ENCODE measurements around the gene LCE3C. TPM values are rescaled to one million over a fixed set of nuclear protein-coding genes. Genes with fewer than 3 reads are reported as not detected.

Gene LCE3C
- total RNA-seq, 4 donors from 2014 or later, result not detected

DNA sequence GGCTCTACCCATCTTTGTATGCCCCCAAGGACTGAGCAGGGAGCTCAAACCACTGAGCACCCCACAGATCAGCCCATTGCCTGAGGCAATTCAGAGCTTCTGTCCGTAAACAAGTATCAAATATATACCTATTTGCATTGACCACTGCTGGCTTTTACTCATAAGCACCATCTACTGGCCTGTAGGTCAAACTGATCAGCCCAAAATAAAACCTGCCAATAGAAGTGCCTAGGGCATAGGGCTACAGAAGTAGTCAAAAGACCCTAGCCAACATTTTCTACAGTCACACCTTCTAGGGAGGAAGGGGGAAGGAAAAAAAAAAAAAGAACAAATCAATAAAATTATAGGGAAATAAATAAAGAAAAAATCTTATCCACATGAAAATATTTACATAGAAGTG is 14.4 kb upstream of the LCE3C start:
- TF ChIP-seq, protein P1, sequence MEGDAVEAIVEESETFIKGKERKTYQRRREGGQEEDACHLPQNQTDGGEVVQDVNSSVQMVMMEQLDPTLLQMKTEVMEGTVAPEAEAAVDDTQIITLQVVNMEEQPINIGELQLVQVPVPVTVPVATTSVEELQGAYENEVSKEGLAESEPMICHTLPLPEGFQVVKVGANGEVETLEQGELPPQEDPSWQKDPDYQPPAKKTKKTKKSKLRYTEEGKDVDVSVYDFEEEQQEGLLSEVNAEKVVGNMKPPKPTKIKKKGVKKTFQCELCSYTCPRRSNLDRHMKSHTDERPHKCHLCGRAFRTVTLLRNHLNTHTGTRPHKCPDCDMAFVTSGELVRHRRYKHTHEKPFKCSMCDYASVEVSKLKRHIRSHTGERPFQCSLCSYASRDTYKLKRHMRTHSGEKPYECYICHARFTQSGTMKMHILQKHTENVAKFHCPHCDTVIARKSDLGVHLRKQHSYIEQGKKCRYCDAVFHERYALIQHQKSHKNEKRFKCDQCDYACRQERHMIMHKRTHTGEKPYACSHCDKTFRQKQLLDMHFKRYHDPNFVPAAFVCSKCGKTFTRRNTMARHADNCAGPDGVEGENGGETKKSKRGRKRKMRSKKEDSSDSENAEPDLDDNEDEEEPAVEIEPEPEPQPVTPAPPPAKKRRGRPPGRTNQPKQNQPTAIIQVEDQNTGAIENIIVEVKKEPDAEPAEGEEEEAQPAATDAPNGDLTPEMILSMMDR (IDR thresholded peaks at IDR 0.05; ENCODE audit: low read depth), result no peak

DNA sequence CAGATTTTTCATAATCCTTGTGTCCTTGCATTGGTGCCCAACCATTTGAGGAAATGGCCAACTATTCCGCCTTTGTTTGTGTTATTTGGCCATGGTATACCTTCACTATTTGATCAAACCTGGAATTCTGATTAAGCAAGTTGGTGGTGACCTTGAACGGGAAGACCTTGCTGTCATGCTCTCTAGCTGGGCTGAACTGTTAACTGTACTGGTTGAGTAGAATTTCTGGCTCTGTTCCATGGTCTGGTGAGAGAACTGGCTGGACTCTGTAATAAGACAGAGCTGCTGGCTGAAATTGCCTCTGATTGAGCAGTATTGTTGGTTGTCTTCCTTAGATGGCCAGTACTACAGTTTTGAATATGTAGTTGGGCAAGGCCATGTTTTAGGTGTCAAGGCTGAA is 3.0 kb upstream of the LCE3C start:
- TF ChIP-seq, protein P1 (IDR thresholded peaks at IDR 0.05; ENCODE audit: low read depth), result no peak

DNA sequence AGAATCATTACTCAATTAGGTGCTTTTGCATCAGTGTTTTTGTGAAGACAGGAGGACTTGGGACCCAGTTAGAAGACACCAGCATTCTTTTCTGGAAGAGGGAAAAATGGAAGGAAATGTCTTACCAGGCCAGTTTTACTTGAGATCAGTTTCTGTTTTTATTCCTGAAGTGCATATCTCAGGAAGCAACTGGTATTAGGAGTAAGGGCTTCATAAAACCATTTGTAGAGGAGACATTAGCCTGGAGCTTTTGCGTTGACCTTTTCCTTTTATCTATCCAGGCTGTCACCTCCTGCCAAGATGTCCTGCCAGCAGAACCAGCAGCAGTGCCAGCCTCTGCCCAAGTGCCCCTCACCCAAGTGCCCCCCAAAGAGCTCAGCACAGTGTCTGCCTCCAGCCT is 13.5 kb downstream of the LCE3C start, which contains the start of gene LCE3B:
Gene LCE3B (plus strand): TSS at position 301 of the 400 bp plus-strand sequence. CDS start 0 bp downstream, at position 301.
- TF ChIP-seq, protein P1 (IDR thresholded peaks at IDR 0.05; ENCODE audit: low read depth), result no peak

DNA sequence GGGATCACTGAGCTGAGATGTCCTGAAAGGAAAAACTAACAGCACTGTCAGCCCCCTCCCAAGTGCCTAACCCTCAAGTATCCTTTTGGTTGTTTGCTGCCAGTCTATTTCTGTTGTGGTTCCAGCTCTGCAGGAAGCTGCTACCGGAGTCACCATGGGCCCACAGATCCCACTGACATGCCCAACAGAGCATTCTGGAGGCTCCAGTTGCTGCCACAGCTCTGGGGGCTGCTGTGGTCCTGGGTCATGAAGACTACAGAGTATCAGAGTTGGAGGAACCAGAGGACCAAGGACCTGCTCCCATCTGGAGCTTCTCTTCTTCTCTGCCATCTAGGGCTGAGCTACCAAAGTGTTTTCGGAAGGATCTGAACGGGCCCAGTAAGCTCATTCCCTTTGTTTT is 22.0 kb downstream of the LCE3C start:
- TF ChIP-seq, protein P1 (IDR thresholded peaks at IDR 0.05; ENCODE audit: low read depth), result no peak

DNA sequence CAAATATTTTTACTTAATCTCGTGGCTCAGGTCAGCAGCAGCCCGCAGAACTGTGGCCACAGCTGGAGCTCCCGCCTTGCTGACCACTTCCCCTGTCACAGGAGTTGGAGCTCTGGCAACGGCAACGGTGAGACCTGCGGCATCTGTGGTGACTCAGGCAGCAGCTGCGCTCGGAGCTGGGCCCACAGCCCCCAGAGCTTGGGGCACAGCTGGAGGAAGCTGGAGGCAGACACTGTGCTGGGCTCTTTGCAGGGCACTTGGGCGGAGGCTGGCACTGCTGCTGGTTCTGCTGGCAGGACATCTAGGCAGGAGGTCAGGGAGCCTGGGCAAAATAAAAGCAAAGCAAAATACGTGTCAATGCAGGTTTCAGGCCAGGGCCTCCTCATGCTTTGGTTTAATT is 22.8 kb downstream of the LCE3C start, which contains the start of gene LCE3A:
Gene LCE3A (minus strand): TSS at position 301 of the 400 bp plus-strand sequence. CDS start 0 bp downstream, at position 301.
- TF ChIP-seq, protein P1 (IDR thresholded peaks at IDR 0.05; ENCODE audit: low read depth), result no peak

DNA sequence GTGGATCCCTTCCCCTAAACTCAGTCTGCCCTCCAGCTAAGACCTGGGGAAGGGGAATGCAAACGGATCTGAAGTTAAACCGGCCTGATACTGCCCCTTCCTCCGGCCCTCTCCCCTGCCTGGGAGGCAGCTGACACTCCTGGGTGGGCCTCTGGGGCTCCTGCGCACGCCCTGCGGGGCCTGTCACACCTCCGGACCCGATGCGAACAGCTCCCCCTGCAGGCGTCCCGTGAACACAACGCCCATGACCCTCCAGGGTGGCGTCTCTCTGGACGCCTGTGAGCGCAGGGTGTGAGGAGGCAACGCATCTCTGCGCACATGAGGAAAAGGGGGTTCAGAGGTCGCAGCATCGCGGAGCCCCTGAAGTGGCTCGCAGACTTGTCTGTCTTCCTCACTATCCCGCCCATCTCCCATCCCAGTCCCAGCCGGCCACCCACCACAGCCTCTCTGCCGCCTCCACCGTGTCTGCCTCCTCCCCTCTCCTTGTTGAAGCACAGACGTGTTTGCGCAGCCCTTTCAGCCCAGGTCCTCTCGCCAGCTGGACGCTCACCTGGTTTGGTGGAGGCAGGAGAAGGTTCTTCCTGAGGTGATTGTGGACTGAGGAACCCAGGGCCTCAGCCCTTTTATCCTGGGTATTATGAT is 23.3 kb downstream of the LCE3C start:
- TF ChIP-seq, protein P1 (IDR thresholded peaks at IDR 0.05; ENCODE audit: low read depth), result no peak

DNA sequence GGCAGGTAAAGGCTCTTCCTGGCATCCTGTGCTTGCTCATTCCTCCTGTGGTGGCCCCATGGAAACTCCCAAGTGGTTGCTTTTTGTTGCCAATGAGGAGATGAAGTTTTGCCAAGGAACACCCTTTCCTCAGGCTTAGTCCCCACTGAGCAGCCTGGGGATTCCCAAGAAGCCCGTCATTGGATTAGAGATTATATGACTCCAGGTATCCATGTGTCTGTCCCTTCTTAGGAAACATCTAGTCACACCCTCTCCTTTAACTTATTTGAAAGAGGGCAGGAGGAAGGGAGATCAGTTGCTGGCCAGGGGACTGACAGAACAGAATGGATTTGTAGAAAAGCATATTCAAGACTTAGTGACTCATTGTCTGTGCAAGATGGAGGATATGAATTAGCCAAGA is 26.7 kb downstream of the LCE3C start:
- TF ChIP-seq, protein P1 (IDR thresholded peaks at IDR 0.05; ENCODE audit: low read depth), result no peak
